AG09309 (cell line): ENCODE data around the gene USP51.
"Not testable (repeated sequence)": the region's sequence is repeated elsewhere in the genome, so short reads cannot be mapped to it uniquely, and the experiment has no call there.

Experiments used
- DNase-seq: peaks from one replicate; pipeline ENCODE4 v3.0.0-alpha.2; 2010; ENCODE audit warnings: low read depth
- H3K4me3 ChIP-seq: 2 replicates; pipeline ENCODE4 v1.5.1; 2011; ENCODE audit warnings: mild to moderate bottlenecking, low read depth, low read length, moderate library complexity; ENCODE audit not compliant: control insufficient read depth
- CTCF ChIP-seq: IDR thresholded peaks from 2 replicates; pipeline ENCODE4 v1.5.1; 2011; ENCODE audit warnings: mild to moderate bottlenecking, low read depth, low read length, inconsistent platforms; ENCODE audit not compliant: insufficient read depth, control insufficient read depth; ENCODE audit errors: missing control alignments

The USP51 gene

GRCh38 chrX:55489314-55490009, at the start of gene USP51:
Gene USP51 (minus strand): TSS chrX:55489848. CDS start chrX:55488939, 909 bp downstream.
- no peak for DNase-seq
- H3K4me3 ChIP-seq: peak within 1 kb of the TSS; percentile 56
- TF ChIP-seq CTCF: no peak

- DNase-seq: no peak
- no peak overlapping the region for H3K4me3 ChIP-seq
- peak; percentile 15 for TF ChIP-seq CTCF
These were observed 34.8 kb upstream of the USP51 start for GRCh38 chrX:55524487-55524886.

- no peak overlapping the region for H3K4me3 ChIP-seq
- no peak for TF ChIP-seq CTCF
- no peak for DNase-seq
These were observed 33.7 kb upstream of the USP51 start for GRCh38 chrX:55523356-55523755.

GRCh38 chrX:55522596-55523276, 33.1 kb upstream of the USP51 start:
- no peak for TF ChIP-seq CTCF
- DNase-seq: no peak
- H3K4me3 ChIP-seq: no peak overlapping the region

GRCh38 chrX:55521687-55522086, 32.0 kb upstream of the USP51 start:
- no peak overlapping the region for H3K4me3 ChIP-seq
- TF ChIP-seq CTCF: no peak
- DNase-seq: no peak

GRCh38 chrX:55516794-55517481, 27.3 kb upstream of the USP51 start:
- not testable (repeated sequence) for H3K4me3 ChIP-seq, DNase-seq

GRCh38 chrX:55513045-55513737, 23.5 kb upstream of the USP51 start:
- DNase-seq, H3K4me3 ChIP-seq: not testable (repeated sequence)

- H3K4me3 ChIP-seq: not testable (repeated sequence)
These were observed 18.9 kb upstream of the USP51 start for GRCh38 chrX:55508410-55509152.

GRCh38 chrX:55507699-55508098, 18.1 kb upstream of the USP51 start:
- not testable (repeated sequence) for DNase-seq, H3K4me3 ChIP-seq

More at GRCh38 chrX:55508410-55509152, 18.9 kb upstream of the USP51 start:
- not testable (repeated sequence) for DNase-seq

- DNase-seq, H3K4me3 ChIP-seq: not testable (repeated sequence)
These were observed 17.4 kb upstream of the USP51 start for GRCh38 chrX:55507010-55507409.
